8988T (cell line): ENCODE data around the gene SVEP1.
"Not testable (repeated sequence)": the region's sequence is repeated elsewhere in the genome, so short reads cannot be mapped to it uniquely, and the experiment has no call there.

Experiments used
- DNase-seq: peaks from one replicate; pipeline ENCODE4 v3.0.0; 2011

Gene SVEP1

DNA sequence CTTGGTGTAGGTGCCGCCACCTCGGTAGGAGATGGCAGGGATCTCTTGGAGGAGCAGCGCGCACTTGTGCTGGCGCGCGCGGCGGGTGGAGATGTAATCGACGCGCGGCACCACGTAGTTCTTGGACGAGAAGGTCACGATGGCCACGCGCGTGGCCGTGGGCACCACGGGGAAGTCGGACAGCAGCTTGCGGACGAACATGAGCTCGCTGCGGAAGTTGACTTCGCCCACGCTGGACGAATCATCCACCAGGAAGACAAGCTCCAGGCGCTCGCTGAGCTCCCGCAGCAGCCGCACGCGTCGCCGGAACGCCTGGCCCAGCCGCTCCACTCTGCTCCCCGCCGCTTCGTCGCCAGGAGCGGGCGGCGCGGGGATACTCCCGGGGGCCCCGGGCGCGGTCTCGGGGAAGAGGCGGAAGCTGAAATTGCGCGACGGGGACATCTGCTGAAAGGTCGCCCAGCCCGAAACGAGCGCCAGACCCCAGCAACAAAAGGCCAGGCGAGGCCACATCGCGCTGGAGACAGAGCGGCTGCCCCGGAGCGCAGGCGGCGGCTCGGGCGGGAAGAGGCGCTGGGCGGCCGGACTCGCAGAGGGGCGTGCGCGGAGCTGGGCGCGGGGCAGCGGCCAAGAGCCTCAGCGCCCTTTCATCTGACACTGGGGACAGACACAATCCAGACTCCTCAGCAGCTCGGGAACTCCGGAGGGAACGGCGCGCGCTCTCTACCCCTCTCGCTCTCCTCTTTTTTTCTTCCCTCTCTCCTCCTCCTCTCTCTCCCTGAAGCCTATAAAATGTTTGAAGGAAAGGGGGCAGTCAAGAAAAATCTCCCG, at the start of gene SVEP1:
TSS of gene SVEP1 (minus strand) at position 708 of the 828 bp plus-strand sequence. CDS start at position 510, 198 bp downstream.
- DNase-seq = no peak

DNA sequence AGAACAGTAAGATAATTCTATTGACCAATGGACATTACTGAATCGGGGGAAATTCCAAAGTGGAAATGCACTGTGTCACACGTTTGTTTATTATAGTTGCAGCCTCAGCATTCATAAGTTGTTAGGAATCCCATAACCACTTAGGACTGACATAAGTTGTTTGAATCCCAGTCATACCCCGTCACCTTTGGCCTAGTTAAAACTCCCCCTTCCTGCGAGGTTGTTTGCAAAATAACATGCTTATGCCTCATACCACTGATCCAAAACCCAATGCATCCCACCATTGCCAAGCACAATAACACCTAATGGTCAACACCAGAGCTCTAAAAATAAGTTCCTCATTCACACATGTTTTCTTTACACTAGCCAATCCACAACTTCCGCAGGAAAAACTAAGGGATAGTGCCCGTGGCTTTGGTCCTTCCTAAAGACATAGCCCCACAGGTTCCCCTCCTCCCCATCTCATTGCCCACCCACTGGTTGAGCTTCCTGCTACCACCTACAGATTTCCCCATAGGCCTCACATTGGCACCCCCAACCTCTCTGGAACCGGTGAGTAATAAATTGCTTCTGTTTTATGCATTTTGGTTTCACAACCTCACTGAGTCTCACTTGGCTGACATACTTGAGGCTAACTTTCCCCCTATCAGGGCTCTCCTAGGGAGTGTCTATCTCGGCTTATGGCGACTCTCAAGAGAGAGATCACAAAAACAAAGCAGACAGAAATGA, 46.7 kb upstream of the SVEP1 start:
- DNase-seq = no peak

DNA sequence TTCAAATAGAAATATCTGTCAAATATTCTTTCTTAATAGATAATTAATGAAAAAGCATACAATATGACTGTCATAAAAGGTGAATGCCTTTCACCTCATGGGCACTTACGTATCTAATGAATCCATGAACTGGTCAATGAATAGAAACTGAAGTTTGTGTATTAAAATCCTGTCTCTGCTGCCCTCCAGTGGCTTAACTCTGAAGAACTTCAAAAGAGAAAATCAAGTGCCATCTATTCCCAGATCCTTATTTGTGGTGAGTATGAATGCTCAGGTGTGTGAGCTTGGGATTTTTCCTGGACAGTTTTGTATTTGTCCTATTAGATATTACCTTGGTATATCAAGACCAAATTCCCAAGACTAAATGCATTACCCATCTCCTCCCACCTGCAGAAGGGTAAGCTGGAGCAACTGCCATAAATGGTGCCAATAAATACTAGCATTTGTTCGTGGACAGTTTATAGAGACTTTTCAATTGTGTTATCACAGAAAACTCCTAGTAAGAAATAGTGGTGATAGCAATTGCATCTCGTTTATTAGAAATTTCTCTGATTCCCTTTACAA, 44.0 kb upstream of the SVEP1 start:
- no peak for DNase-seq

DNA sequence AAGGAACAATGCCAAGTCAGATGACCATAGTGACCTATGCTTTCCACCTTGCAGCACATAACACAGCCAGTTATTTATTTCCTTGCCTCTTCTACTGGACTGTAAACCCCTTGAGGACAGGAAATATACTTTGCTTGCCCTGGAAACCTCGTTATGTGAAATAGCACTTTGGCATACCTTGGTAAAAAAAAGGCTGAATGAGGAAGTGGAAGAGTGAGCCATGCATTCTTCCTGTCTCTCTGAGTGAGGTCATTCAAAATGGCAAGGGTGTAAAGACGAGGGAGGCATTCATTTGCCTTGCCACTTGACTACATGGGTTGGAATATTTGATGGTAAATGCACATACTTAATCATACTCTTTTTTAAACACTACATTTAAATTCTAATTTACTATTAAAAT, 42.8 kb upstream of the SVEP1 start:
- DNase-seq = no peak

DNA sequence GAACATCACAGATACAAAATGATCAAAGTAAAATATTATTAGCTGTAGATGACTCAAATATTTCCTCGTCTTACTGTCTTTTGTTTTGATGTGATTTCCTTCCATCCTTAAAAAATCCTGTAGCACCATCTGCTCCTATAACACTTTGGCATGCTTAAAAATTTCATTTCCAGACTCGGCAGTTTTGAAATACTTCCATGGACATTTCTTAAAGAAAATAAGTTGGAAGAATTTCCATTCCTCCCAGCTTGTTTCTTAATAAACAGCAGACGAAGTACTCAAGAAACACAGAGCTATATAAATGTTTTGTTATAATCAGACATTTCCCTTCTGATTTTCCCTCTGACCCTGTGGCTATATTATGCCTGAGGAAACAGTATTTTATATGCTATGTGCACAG, 41.2 kb upstream of the SVEP1 start:
- DNase-seq = no peak

DNA sequence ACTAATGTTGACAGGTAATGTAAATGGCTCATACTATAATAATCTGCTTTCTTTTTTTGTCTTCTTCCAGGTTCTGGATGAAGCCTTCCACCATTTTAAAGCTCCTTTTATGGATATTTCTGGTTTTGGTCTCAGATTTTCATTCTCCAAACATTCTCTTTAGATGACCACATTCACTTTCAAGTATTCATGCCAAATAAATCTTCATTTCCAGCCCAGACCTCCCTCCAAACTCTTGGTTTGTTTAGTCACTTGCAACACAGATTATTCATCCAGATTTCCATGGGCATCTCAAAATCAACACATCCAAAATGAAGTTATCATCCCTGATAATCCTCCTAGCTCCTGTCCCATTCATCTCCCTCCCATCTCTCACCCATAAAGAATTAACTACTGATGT, 40.3 kb upstream of the SVEP1 start:
- DNase-seq = no peak

DNA sequence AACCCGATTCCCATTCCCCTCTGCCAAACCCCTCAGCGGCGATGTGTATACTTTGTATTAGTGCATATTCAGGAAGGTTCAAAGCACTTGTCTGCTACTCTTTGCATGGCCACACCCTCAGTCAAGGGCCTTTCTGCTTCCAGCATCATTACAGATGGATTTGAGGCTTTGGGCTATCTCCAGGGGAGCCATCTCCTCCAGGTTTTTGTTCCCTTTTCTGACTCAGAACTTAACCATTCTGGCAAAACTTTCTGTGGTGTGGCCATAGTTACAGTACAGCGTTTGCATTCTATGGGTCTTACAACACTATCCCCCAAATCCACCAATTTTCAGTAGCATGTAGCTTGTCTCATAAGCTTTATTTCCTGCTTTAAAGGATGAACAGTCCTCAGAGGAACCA, 36.0 kb upstream of the SVEP1 start:
- no peak for DNase-seq

DNA sequence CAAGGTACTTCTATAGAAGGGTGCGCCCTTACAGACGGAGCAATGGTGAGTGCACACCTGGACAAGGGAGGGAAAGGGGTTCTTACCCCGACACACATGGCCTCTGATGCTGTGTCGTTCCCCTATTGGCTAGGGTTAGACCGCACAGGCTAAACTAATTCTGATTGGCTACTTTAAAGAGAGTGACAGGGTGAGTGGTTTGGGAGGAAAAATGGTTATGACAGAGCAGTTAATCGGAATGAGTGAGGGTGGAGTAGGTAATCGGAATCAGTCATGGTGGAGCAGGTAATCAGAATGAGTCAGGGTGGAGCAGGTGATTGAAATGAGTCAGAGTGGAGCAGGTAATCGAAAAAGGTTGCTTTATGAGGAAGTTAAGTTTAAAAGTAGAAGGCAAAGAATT, 35.0 kb upstream of the SVEP1 start:
- DNase-seq = not testable (repeated sequence)

DNA sequence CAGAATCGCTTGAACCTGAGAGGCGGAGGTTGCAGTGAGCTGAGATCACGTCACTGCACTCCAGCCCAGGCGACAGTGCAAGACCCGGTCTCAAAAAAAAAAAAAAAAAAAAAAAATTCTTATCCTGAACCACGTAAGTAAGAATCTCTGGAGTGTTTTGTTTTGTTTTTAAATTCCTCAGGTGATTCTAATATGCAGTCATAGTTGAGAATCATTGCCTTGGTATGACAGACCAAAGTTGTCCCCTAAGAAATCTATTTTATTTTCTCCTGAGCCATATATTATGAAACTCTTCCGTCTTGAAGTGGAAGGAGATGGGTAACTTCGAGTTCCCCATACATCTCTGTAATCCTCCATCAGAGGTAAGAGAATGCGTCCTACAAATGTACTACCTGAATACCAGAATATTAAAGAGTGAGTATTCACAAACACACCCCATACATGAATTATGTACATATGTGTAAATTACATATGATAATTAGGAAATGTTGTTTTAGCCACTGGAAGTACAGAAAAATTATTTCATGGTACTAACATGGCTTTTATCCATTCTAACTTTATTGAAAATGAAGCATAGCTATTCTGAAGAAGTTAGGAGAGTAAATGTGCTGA, 26.7 kb upstream of the SVEP1 start:
- DNase-seq = no peak

DNA sequence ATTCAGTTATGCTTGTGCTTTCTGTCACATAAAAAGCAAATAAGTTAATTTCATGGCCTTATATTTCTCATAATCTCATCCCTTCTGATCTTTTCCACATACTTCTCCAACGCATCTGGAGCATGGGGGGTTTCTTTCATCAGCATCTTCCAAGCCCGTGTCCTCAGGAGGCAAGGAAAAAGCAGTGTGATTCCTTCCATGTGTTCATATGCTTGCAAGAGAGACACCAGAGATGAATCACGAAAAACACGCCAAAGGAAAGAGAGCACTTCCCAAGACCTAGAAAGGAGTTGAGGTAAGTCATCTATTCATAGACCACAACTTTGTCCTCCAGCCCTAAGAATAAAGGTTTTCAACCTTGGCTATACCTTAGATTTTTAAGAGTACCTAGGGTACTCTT, 26.0 kb upstream of the SVEP1 start:
- no peak for DNase-seq

DNA sequence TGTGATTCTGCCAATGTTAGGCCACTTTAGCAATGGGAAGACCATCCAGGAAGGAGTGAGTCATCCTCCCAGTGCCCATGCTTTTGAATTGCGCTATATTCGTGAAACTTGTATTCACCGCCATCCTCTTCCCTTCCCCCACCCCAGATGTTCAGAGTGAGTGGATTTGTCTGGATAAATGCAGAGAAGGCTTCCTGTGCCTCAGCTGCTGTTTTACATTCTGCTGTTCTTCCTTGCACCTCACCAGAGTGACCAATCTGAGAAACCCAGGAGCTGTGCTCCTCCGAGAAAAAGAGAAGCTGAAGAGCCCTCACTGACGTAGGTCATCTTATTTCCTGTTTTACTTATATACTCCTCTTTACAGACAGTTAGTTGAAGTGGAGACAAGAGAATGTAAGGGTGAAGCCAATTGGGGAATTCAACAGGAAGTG, 24.6 kb upstream of the SVEP1 start:
- DNase-seq = no peak

DNA sequence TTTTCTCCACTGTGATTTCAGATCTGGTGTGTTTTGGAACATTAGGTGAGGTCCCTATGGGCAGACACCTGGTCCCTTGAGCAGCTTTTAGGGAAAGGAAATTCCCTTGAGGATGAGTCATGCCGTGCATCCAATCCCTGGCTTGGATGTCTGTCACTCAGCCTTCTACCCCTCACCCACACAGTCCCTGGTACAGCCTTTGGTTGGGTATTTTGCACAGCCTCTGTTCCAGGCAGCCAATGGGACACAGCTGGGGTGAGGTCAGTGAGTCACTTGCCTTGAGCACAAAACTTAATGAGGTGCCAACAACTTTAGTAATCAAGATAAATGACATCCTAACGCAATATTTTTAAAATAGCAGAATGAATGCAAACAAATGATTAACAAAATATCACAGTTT, 22.7 kb upstream of the SVEP1 start:
- DNase-seq = no peak

DNA sequence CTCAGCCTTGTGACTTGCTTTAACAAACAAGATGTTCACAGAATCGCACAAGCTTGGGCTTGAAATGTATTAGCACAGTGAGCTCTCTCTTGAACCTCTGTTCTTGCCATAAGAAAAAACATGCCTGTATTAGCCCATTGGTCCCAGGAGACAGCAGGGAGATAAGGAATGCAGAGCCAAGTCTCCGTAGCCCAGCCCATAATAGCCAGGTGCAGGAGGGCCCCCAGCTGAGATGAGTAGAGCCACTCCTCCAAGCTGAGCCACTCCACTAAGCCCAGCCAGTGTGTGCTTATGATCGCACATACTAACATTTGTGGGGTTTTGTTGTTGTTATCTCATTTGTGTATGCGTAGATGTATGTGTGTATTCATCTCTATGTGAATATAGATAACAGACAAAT, 21.6 kb upstream of the SVEP1 start:
- no peak for DNase-seq

DNA sequence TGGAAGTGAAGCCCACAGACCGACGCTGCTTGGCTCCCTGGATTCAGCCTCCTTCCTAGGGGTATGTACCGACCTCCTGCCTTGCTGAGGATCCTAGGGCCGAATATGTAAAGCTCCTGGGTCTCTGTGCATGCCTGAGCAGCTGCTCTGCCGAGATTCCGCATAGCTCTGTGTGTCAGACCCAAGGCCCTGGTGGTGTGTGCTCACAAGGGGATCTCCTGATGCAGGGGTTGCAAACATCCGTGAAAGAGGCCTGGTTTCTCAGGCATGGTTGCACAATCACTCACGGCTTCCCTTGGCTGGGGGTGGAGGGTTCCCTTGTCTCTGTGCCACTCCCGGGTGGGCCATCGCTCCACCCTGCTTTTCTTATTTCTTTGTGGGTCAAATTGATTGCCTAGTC, 19.9 kb upstream of the SVEP1 start:
- no peak for DNase-seq

DNA sequence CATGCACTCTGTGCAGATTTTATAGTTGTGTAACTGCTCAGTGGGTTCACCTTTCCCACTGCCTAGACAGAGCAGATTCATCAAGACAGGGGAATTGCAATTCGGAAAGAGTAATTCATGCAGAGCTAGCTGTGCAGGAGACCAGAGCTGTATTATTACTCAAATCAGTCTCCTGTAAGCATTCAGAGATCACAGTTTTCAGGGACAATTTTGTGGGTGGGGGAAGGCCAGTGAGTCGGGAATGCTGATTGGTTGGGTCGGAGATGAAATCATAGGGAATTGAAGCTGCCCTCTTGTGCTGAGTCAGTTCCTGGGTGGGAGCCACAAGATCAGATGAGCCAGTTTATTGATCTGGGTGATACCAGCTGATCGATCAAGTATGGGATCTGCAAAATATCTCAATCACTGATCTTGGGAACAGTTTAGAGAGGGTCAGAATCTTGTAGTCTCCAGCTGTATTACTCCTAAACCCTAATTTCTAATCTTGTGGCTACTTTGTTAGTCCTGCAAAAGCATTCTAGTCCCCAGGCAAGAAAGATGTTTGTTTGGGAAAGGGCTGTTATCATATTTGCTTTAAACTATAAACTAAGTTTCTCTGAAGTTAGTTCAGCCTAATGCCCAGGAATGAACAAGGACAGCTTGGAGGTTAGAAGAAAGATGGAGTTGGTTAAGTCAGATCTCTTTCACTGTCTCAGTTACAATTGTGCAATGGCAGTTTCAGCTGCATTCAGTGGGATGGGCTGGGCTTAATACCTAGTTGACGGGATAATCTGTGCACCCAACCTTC, 12.7 kb upstream of the SVEP1 start:
- no peak for DNase-seq

DNA sequence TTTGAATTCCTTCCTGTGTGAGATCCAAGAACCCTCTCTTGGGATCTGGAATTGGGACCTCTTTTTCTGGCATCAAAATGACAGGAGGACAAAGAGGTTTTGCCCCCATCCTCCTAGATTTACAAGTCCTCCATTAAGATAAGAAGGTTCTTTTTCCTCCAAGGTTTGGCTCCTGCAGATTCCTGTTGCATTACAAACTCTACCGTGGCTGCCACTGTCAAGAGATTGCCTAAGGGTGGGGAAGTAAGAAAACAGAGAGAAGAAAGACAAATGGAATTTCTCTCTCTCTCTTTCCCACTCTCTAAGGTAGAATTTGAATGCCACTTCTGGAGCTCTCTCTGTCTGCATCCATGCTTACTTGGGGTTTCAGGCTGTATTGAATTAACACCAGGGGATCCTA, 12.0 kb upstream of the SVEP1 start:
- DNase-seq = no peak

DNA sequence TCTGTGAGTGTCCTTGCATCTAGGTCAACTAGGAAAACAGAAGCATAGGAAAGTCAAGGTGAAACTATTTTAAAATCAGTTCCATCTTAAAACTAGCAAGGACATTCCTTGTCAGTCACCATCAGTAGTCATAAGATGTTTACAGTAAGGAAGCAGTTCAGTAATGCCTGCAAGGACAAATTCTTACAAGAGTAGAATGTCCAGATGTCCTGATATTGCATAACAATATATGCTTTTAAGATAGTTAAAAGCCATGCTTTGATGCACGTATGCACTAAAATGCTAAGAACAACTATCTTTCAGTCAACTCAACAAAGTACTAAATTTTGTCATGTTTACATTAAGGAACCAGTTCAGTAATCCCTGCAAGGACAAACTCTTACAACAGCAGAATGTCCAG, 11.3 kb upstream of the SVEP1 start:
- no peak for DNase-seq

DNA sequence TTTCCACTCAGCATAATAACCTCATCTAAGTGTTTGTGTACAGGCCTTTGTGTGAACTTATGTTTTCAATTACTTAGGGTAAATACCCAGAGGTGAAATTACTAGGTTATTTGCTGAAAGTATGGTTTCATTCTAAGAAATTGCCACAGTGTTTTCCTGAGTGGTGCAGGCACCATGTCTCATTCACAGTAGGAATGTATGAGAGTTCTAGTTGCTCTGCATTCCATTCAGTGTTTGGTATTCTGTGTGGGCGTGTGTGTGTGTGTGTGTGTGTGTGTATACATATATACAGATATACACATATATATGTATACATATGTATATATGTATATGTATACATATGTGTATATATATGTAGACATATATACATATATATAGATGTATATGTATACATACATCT, 8.8 kb upstream of the SVEP1 start:
- DNase-seq = no peak

DNA sequence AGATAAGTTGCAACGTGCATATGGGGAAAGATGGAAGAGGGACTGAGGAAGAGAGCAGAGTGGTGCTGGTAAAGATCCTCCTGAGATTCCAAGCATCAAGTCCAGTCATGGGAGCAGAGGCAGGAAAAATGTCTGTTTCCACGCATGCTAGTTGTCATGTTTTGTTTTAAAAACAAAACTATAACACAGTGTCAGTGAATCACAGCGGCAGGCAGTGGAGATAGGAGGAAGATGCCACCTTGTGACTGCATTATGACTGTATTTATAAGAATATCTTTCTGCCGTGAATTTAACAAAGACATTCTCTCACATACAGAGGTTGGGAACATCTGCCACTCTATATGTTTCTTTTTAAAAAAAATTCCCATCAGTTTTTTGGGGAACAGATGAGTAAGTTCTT, 3.7 kb upstream of the SVEP1 start:
- DNase-seq = no peak

DNA sequence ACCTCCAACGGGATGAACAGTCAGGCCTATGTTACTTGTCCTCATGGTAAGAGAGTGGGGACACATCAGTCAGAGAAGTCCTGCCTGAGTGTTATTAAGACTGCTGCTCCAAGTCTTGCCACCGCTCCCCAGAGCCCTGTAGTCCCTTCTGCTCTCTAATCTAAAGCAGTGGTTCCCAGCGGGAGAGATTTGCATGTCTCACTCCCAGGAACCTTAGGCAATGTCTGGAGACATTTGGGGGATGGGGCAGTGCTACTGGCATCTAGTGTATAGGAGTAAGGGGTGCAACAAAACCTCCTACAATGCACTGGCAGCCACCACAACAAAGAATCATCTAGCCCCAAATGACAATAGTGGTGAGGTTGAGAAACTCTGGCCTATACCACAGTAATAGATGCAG, 2.6 kb upstream of the SVEP1 start:
- no peak for DNase-seq

DNA sequence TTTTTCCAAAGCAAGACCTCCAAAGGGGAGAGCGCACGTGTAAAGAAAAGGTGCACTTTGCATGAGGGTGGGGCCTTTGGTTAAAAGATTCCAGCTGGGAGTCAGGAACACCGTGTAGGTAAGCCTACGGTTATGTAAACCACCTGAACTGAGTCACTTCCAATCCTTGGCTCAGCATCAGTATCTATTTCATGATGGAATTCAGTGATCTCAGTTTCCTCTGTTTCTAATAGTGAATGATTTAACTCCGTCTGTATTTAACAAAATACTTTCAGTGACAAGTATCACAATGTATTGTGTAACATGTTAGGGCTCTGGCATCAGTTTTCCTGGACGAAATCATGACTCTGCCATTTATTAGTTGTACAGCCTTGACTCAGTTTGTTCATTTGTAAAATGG, 1.3 kb upstream of the SVEP1 start:
- DNase-seq = no peak

DNA sequence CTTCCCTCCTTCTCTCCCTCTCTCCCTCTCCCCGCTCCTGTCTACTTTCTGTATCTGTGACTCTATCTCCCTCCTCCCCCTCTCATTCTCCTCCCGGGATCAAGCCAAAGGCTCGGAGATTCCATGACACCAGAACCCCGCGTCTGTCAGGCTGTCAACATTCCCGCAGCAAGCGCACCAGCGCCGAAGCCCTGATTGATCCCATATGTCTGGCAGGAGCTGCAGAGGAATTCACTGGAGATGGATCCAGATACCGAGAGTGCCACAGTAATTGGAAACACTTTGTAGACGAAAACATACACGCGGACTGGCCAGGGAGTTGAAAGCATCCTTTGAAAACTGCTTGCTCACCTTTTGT, 300 bp upstream of the SVEP1 start:
- DNase-seq = no peak

DNA sequence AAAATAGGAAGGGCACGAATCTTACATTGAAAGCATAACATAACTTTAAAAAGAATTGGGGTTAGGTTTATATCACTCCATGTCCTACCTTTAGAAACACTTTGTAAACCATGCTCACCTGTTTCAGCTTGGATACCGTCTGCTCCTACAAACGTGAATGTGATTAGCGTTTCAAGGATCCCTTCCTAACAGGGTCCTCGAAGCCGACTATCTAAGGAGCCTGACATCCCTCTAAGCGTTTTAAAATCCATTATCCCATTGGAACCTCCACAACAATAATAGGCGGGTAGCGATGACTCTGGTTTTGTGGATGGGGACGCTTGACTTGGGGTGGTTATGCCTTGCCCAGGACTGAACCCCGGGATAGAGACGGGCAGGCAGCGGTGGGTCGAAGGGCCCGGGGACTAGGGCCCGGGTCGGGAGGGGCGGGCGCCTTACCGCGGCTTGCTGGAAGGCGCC, 937 bp downstream of the SVEP1 start:
- DNase-seq = no peak
